Ovary (tissue), 9 donors: Measurements from ENCODE around the gene VPS8. TPM values are rescaled to one million over a fixed set of nuclear protein-coding genes. Genes with fewer than 3 reads are reported as not detected.
"Not testable (repeated sequence)": the region's sequence is repeated elsewhere in the genome, so short reads cannot be mapped to it uniquely, and the experiment has no call there.

Source experiments
- DNase-seq, 5 donors: peaks; one replicate each; pipeline ENCODE4 v3.0.0-alpha.2; 2019 to 2020
- H3K27ac ChIP-seq, 2 donors: fragments of 200-600 bp; one replicate each; pipeline versions ENCODE4 v1.5.1 to v1.8.0; 2019 to 2022
- H3K27me3 ChIP-seq: fragments of 200-600 bp; one replicate; pipeline ENCODE4 v1.8.0; 2022
- H3K36me3 ChIP-seq: fragments of 200-600 bp; sonication (generic); one replicate; pipeline ENCODE4 v1.5.1; 2019
- H3K4me1 ChIP-seq: one replicate; pipeline ENCODE4 v1.8.1; 2013; ENCODE audit warnings: mild to moderate bottlenecking, moderate library complexity; ENCODE audit not compliant: insufficient read depth
- H3K4me3 ChIP-seq: fragments of 200-600 bp; sonication (generic); one replicate; pipeline ENCODE4 v1.5.1; 2017
- H3K9me3 ChIP-seq, 2 donors: fragments of 200-600 bp in 1 of 2; sonication (generic) in 1 of 2; one replicate each; pipeline versions ENCODE4 v1.5.1 to v1.8.1; 2013 to 2019; ENCODE audit warnings: mild to moderate bottlenecking in 1 of 2, moderate library complexity in 1 of 2
- CTCF ChIP-seq, 3 donors: fragments of 450-650 bp in 2 of 3; fragments of 200-600 bp in 1 of 3; IDR thresholded peaks; one replicate each; pipeline versions ENCODE4 v1.5.1 to v1.8.0; 2016 to 2022; ENCODE audit warnings: antibody characterized with exemption in 3 of 3, mild to moderate bottlenecking in 1 of 3
- EP300 ChIP-seq: sonication (generic); formaldehyde crosslinking; IDR thresholded peaks from one replicate; pipeline ENCODE4 v1.6.1; 2017; ENCODE audit warnings: antibody characterized with exemption
- POLR2A ChIP-seq: fragments of 450-650 bp; IDR thresholded peaks from one replicate; pipeline ENCODE4 v1.6.1; 2017; ENCODE audit warnings: antibody characterized with exemption, mild to moderate bottlenecking, moderate library complexity
- WGBS, 3 donors: extraction: QIAGEN DNeasy Blood & Tissue Kit in 1 of 3; methylation state at CpG; one replicate each; pipeline versions ENCODE4 v1.1.5 to v1.1.7; 2013 to 2017; 5-methylcytosine and 5-hydroxymethylcytosine counted together
- intact Hi-C, 4 donors: fragments of 100-400 bp; cut with DNase I; formaldehyde crosslinking; loops; one replicate each; pipeline versions ENCODE4 v1.11.0 to v1.15.1; 2022 to 2023
- polyA plus RNA-seq, 2 donors: library from polyadenylated mRNA; stranded (reverse); fragments of 200-250 nt in 1 of 2; fragments of 350-450 nt in 1 of 2; fragmentation: Illumina TruSeq in 1 of 2; extraction: RNeasy Lipid Tissue Mini Kit (QIAGEN cat#74804) in 1 of 2; gene quantifications; one replicate each; pipeline ENCODE4 v1.2.3, GENCODE V29; 2013 to 2014
- total RNA-seq, 7 donors: library from RNA; depleted of rRNA in 2 of 7; stranded (reverse); fragments of >200 nt in 2 of 7; fragmentation: NEBNext Ultra II Directional in 3 of 7; extraction: Animal tissue kit (Norgen Biotek cat#: 25700) in 3 of 7; gene quantifications; one replicate each; pipeline versions ENCODE4 v1.1.0 to v1.2.4, GENCODE V29; 2016 to 2023
- donor health status: DM: no; HTN: no; CAD: no; lungs with moderate emphysema.
- donor health status: DM: no; HTN: no; CAD: no.
- donor health status: Bipolar disorder and iron deficiency.
- donor health status: DM: yes; HTN: yes; CAD: no.
- donor health status: DM: no; HTN: no; CAD: no.
- donor health status: DM: yes; HTN: yes; CAD: no.

The VPS8 gene
- total and polyA plus RNA-seq, 9 donors = 15.0 to 58.8 (median 42.7) TPM

DNA sequence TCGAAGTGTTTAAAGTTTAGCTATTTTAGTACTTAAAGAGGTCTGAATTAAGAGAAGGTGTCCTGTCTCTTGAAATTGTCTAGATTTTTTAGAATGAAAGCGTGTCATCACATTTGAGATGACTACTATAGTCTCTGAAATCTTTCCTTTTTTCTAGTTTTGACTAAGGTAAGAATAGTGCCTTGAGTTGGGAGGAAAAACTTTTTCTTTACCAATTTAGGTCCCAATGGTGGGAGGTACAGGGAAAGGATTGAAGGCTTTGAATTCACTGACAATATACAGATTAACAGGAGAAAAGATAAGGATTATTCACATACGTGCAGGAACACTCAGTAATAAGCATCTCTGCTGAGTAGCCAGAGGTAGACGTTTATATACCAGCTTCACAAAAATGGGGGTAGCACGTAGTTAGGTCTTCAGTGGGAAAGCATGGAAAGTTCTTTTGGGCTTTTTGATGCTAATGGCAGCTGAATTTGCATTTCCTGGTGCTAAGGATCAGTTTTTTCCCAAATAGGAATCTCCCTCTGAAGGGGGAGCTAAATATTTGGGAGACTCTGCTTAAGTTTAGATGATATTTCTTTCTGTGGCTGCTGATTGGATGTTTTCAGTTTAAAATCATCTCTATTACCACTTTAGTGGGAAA is 88.1 kb downstream of the VPS8 start:
- no peaks in the 10 kb centered on the region for H3K36me3 ChIP-seq
- no peak overlapping the region for H3K27ac ChIP-seq
- H3K27me3 ChIP-seq = no peaks in the 10 kb centered on the region
- H3K9me3 ChIP-seq = no peaks in the 10 kb centered on the region
- no peak for TF ChIP-seq POLR2A
- TF ChIP-seq CTCF (IDR thresholded peaks at IDR 0.05) = no peak
- TF ChIP-seq EP300 = no peak
- H3K4me3 ChIP-seq = no peak overlapping the region
- intact Hi-C loops = no loop called here
- no peaks in the 10 kb centered on the region for H3K4me1 ChIP-seq
- DNase-seq = no peak
- 90 to 92% (median 91%) methylated on average over 5 of the region's 5 CpGs for WGBS, 3 donors

GRCh38 chr3:184907031-184907430 is 95.1 kb downstream of the VPS8 start:
- H3K4me3 ChIP-seq, H3K36me3 ChIP-seq, DNase-seq, H3K4me1 ChIP-seq, H3K27me3 ChIP-seq, H3K9me3 ChIP-seq, H3K27ac ChIP-seq, intact Hi-C loops: not testable (repeated sequence)
- WGBS, 3 donors = 95 to 98% (median 96%) methylated on average over 4 of the region's 4 CpGs

GRCh38 chr3:184907681-184908649 is 96.0 kb downstream of the VPS8 start:
- WGBS, 3 donors = 75 to 85% (median 82%) methylated on average over 14 of the region's 14 CpGs
- no peaks in the 10 kb centered on the region for H3K36me3 ChIP-seq
- DNase-seq = peak in 1 of 5 donors; percentile 16

GRCh38 chr3:184908859-184909258 is 96.9 kb downstream of the VPS8 start:
- TF ChIP-seq POLR2A (no peak), EP300 (no peak), CTCF (IDR thresholded peaks at IDR 0.05) (no peak)
- Histone ChIP-seq H3K27ac (no peak overlapping the region), H3K27me3 (no peaks in the 10 kb centered on the region), H3K4me3 (no peak overlapping the region), H3K4me1 (peaks cover 3% of the 10 kb centered on the region), H3K36me3 (no peaks in the 10 kb centered on the region), H3K9me3 (no peaks in the 10 kb centered on the region)
- WGBS, 3 donors = 76 to 80% (median 78%) methylated on average over 4 of the region's 4 CpGs
- intact Hi-C loops = no loop called here
- no peak for DNase-seq

More at GRCh38 chr3:184907681-184908649, 96.0 kb downstream of the VPS8 start:
- H3K4me1 ChIP-seq = peaks cover 3% of the 10 kb centered on the region
- intact Hi-C loops = no loop called here
- no peak overlapping the region for H3K4me3 ChIP-seq
- no peak for TF ChIP-seq EP300
- TF ChIP-seq CTCF (IDR thresholded peaks at IDR 0.05) = no peak
- no peak for TF ChIP-seq POLR2A
- no peaks in the 10 kb centered on the region for H3K9me3 ChIP-seq
- H3K27me3 ChIP-seq = no peaks in the 10 kb centered on the region
- no peak overlapping the region for H3K27ac ChIP-seq

- H3K4me3 ChIP-seq = no peak overlapping the region
- no peaks in the 10 kb centered on the region for H3K36me3 ChIP-seq
- H3K4me1 ChIP-seq = peaks cover 3% of the 10 kb centered on the region
- 82 to 85% (median 84%) methylated on average over 6 of the region's 6 CpGs for WGBS, 3 donors
- no peak for DNase-seq
- no peaks in the 10 kb centered on the region for H3K27me3 ChIP-seq
- TF ChIP-seq EP300 (no peak), CTCF (IDR thresholded peaks at IDR 0.05) (no peak), POLR2A (no peak)
- intact Hi-C loops = no loop called here
- no peaks in the 10 kb centered on the region for H3K9me3 ChIP-seq
- H3K27ac ChIP-seq = no peak overlapping the region
Measured at GRCh38 chr3:184910664-184911063, 98.7 kb downstream of the VPS8 start.
